H1 (cell line): ENCODE measurements around the gene VSIG10L2. TPM values are rescaled to one million over a fixed set of nuclear protein-coding genes. Genes with fewer than 3 reads are reported as not detected.

Source experiments
- CTCF ChIA-PET: fragments of 300-600 bp; sonication (Branson Sonifier 250); formaldehyde crosslinking; loops from one replicate; lab custom pipeline; 2021; ENCODE audit not compliant: partially characterized antibody; lab: Charles Lee
- POLR2A ChIA-PET: fragments of 300-600 bp; sonication (Branson Sonifier 250); formaldehyde crosslinking; loops from one replicate; lab custom pipeline; 2021; ENCODE audit warnings: inconsistent platforms; ENCODE audit not compliant: partially characterized antibody; lab: Charles Lee
- DNase-seq, 2 experiments: peaks; one replicate each; pipeline versions ENCODE4 v3.0.0 to v3.0.0-alpha.2; 2010 to 2022; ENCODE audit warnings: low spot score in 2 of 2, low read depth in 1 of 2, mixed read lengths in 1 of 2
- FAIRE-seq: peaks from 2 replicates; lab custom pipeline; 2011; peaks lifted over from hg19 to GRCh38; lab: Jason Lieb, UNC
- H2AFZ ChIP-seq: 2 replicates; pipeline ENCODE4 v1.8.1; 2012; ENCODE audit warnings: low read length, inconsistent platforms
- H2AK5ac ChIP-seq: 2 replicates; pipeline ENCODE4 v1.6.1; 2013; ENCODE audit warnings: low read depth, low read length
- H2BK120ac ChIP-seq: replicated peaks from 2 replicates; pipeline ENCODE3; 2013; ENCODE audit warnings: low read depth, low read length, inconsistent platforms
- H2BK12ac ChIP-seq: 2 replicates; pipeline ENCODE4 v1.6.1; 2013; ENCODE audit warnings: low read depth, low read length
- H2BK15ac ChIP-seq: 2 replicates; pipeline ENCODE4 v1.6.1; 2013; ENCODE audit warnings: low read length
- H2BK20ac ChIP-seq: 2 replicates; pipeline ENCODE4 v1.6.1; 2013; ENCODE audit warnings: low read length
- H2BK5ac ChIP-seq: 2 replicates; pipeline ENCODE4 v1.6.1; 2013; ENCODE audit warnings: low read depth, low read length
- H3K14ac ChIP-seq: 2 replicates; pipeline ENCODE4 v1.6.1; 2013; ENCODE audit warnings: inconsistent platforms; ENCODE audit not compliant: insufficient read length
- H3K18ac ChIP-seq: 2 replicates; pipeline ENCODE4 v1.6.1; 2013; ENCODE audit warnings: low read length; ENCODE audit errors: extremely low read depth
- H3K23ac ChIP-seq: 2 replicates; pipeline ENCODE4 v1.6.1; 2013; ENCODE audit warnings: inconsistent platforms; ENCODE audit not compliant: insufficient read length
- H3K23me2 ChIP-seq: 2 replicates; pipeline ENCODE4 v1.6.1; 2013; ENCODE audit warnings: low read depth, low read length
- H3K27ac ChIP-seq: 2 replicates; pipeline ENCODE4 v1.6.1; 2011; ENCODE audit warnings: low read depth, low read length, inconsistent platforms
- H3K27me3 ChIP-seq, 4 experiments: replicated peaks in 1 of 4; 1 replicate in 1 of 4; 2 replicates in 3 of 4; pipeline versions ENCODE4 v1.6.1 to v1.8.1; 2011 to 2013; ENCODE audit warnings: low read length in 3 of 4, mild to moderate bottlenecking in 3 of 4, inconsistent platforms in 2 of 4, mixed read lengths in 2 of 4, moderate library complexity in 1 of 4; ENCODE audit not compliant: control insufficient read depth in 3 of 4, insufficient read depth in 3 of 4; ENCODE audit errors: extremely low read depth in 1 of 4
- H3K36me3 ChIP-seq, 4 experiments: 2 replicates each; pipeline versions ENCODE4 v1.6.1 to v1.8.1; 2011 to 2013; ENCODE audit warnings: mild to moderate bottlenecking in 4 of 4, low read length in 3 of 4, moderate library complexity in 2 of 4, control low read depth in 1 of 4, inconsistent platforms in 1 of 4; ENCODE audit not compliant: insufficient read depth in 4 of 4, control insufficient read depth in 2 of 4
- H3K4ac ChIP-seq: replicated peaks from 2 replicates; pipeline ENCODE3; 2013; ENCODE audit warnings: low read length, low read depth, mixed read lengths, inconsistent platforms; ENCODE audit not compliant: insufficient read length
- H3K4me1 ChIP-seq, 4 experiments: replicated peaks in 1 of 4; 1 replicate in 1 of 4; 2 replicates in 3 of 4; pipeline versions ENCODE4 v1.6.1 to v1.8.1; 2011 to 2013; ENCODE audit warnings: low read length in 3 of 4, inconsistent platforms in 2 of 4, mixed read lengths in 1 of 4; ENCODE audit not compliant: insufficient read depth in 4 of 4, control insufficient read depth in 3 of 4
- H3K4me2 ChIP-seq, 2 experiments: 2 replicates each; pipeline versions ENCODE4 v1.6.1 to v1.8.1; 2011 to 2013; ENCODE audit warnings: low read depth in 2 of 2, low read length in 2 of 2, control low read depth in 1 of 2, inconsistent platforms in 1 of 2, mild to moderate bottlenecking in 1 of 2; ENCODE audit not compliant: insufficient read depth in 1 of 2
- H3K4me3 ChIP-seq, 4 experiments: fragments of 200-600, 300-600 bp in 1 of 4; sonication (generic), shearing (Covaris generic), sonication (Bioruptor Twin) in 1 of 4; 2 replicates each; pipeline versions ENCODE4 v1.5.1 to v1.8.1; 2011 to 2016; ENCODE audit warnings: low read length in 4 of 4, low read depth in 3 of 4, control low read depth in 2 of 4, inconsistent platforms in 2 of 4, mild to moderate bottlenecking in 2 of 4, mixed read lengths in 1 of 4, moderate library complexity in 1 of 4; ENCODE audit not compliant: insufficient read depth in 2 of 4; ENCODE audit errors: extremely low read depth in 1 of 4
- H3K56ac ChIP-seq: replicated peaks from 2 replicates; pipeline ENCODE3; 2013; ENCODE audit warnings: low read depth, mild to moderate bottlenecking, mixed read lengths, low read length, inconsistent platforms; ENCODE audit not compliant: insufficient read length
- H3K79me1 ChIP-seq: 2 replicates; pipeline ENCODE4 v1.6.1; 2013; ENCODE audit warnings: low read depth, low read length, control low read depth
- H3K79me2 ChIP-seq, 2 experiments: 2 replicates each; pipeline versions ENCODE4 v1.6.1 to v1.8.1; 2012 to 2013; ENCODE audit warnings: low read length in 2 of 2, mild to moderate bottlenecking in 2 of 2, inconsistent platforms in 1 of 2; ENCODE audit not compliant: insufficient read depth in 2 of 2, control insufficient read depth in 1 of 2
- H3K9ac ChIP-seq, 4 experiments: replicated peaks in 1 of 4; 1 replicate in 1 of 4; 2 replicates in 3 of 4; pipeline versions ENCODE4 v1.6.1 to v1.8.1; 2011 to 2013; ENCODE audit warnings: low read depth in 3 of 4, low read length in 3 of 4, control low read depth in 2 of 4, mild to moderate bottlenecking in 2 of 4, moderate library complexity in 2 of 4, inconsistent platforms in 1 of 4; ENCODE audit errors: extremely low read depth in 1 of 4
- H3K9me3 ChIP-seq, 2 experiments: 2 replicates each; pipeline versions ENCODE4 v1.6.1 to v1.8.1; 2012 to 2013; ENCODE audit warnings: mild to moderate bottlenecking in 2 of 2, moderate library complexity in 2 of 2, control low read depth in 1 of 2, inconsistent platforms in 1 of 2, low read depth in 1 of 2, low read length in 1 of 2, mixed read lengths in 1 of 2; ENCODE audit not compliant: insufficient read depth in 2 of 2
- H4K20me1 ChIP-seq, 2 experiments: replicated peaks in 1 of 2; 2 replicates each; pipeline versions ENCODE3 to v1.8.1; 2011 to 2013; ENCODE audit warnings: inconsistent platforms in 2 of 2, low read length in 2 of 2, mild to moderate bottlenecking in 1 of 2; ENCODE audit not compliant: insufficient read depth in 2 of 2, control insufficient read depth in 1 of 2
- H4K5ac ChIP-seq: 2 replicates; pipeline ENCODE4 v1.6.1; 2013; ENCODE audit warnings: low read length, low read depth, mixed read lengths, inconsistent platforms; ENCODE audit not compliant: insufficient read length
- H4K8ac ChIP-seq: 2 replicates; pipeline ENCODE4 v1.8.0; 2013; ENCODE audit warnings: mild to moderate bottlenecking, moderate library complexity, low read length, inconsistent platforms; ENCODE audit not compliant: insufficient read depth; ENCODE audit errors: extremely low read depth
- H4K91ac ChIP-seq: replicated peaks from 2 replicates; pipeline ENCODE3; 2013; ENCODE audit warnings: low read length, mixed read lengths, inconsistent platforms; ENCODE audit not compliant: insufficient read length
- KDM4A ChIP-seq: IDR thresholded peaks from one replicate; pipeline ENCODE4 v1.7.1; 2012; ENCODE audit warnings: low read depth, mild to moderate bottlenecking, moderate library complexity, low read length, inconsistent platforms; ENCODE audit not compliant: severe bottlenecking
- WGBS, 2 experiments: shearing (Covaris generic) in 1 of 2; methylation state at CpG; one replicate each; pipeline versions ENCODE4 v1.1.6 to v1.1.7; 2013 to 2015; ENCODE audit warnings: low lambda C conversion rate in 2 of 2, mixed read lengths in 2 of 2, inconsistent platforms in 1 of 2, low coverage in 1 of 2, missing lambda C conversion rate in 1 of 2; ENCODE audit not compliant: insufficient replicate concordance in 2 of 2, insufficient coverage in 1 of 2, insufficient read length in 1 of 2; ENCODE audit errors: extremely low coverage in 1 of 2, missing lambda C conversion rate in 1 of 2; 5-methylcytosine and 5-hydroxymethylcytosine counted together
- polyA plus RNA-seq, 7 experiments: library from polyadenylated mRNA; depleted of rRNA in 3 of 7; stranded (reverse) in 5 of 7; unstranded in 2 of 7; fragments of >200 nt in 5 of 7; fragments of 200-250 nt in 2 of 7; gene quantifications; 1 replicate in 5 of 7; 2 replicates in 1 of 7; 4 replicates in 1 of 7; pipeline versions ENCODE4 v1.2.1 to v1.2.3, GENCODE V29; 2011 to 2013; ENCODE audit warnings: missing spikeins in 2 of 7, mixed read lengths in 2 of 7
- total RNA-seq: library from RNA; stranded (reverse); fragmentation: NEBNext Ultra II Directional; extraction: Animal tissue kit (Norgen Biotek cat#: 25700); gene quantifications from 2 replicates; pipeline ENCODE4 v1.2.1, GENCODE V29; 2021

The VSIG10L2 gene
- total and polyA plus RNA-seq, 2 of the 8 experiments (the other 6 are each of a cell fraction or from before 2014, with no cell fraction given) = not detected

GRCh38 chr11:125946712-125947418 is 1.0 kb downstream of the VSIG10L2 start:
- Histone ChIP-seq H3K27ac (no peak overlapping the region), H3K18ac (no peak overlapping the region), H4K5ac (no peak overlapping the region), H2BK120ac (no peak overlapping the region), H2AFZ (no peak overlapping the region), H2BK20ac (no peak overlapping the region), H3K56ac (no peak overlapping the region), H3K23me2 (no peaks in the 10 kb centered on the region), H2BK12ac (no peak overlapping the region), H3K9me3 (no peaks in the 10 kb centered on the region), H3K14ac (no peak overlapping the region), H3K4me2 (no peak overlapping the region), H3K36me3 (no peaks in the 10 kb centered on the region), H3K23ac (no peak overlapping the region), H4K91ac (no peak overlapping the region), H3K27me3 (no peaks in the 10 kb centered on the region), H4K8ac (no peak overlapping the region), H3K9ac (no peak overlapping the region), H3K4ac (peak overlapping the region; percentile 7), H2BK15ac (no peak overlapping the region), H3K79me2 (no peaks in the 10 kb centered on the region), H3K4me1 (peaks cover 0 to 4% (median under 1%) of the 10 kb centered on the region in 4 experiments; a peak in 6 of 7 replicates), H3K4me3 (no peak overlapping the region), H4K20me1 (no peaks in the 10 kb centered on the region), H3K79me1 (no peaks in the 10 kb centered on the region), H2AK5ac (no peak overlapping the region), H2BK5ac (no peak overlapping the region)
- POLR2A ChIA-PET = no interaction called here
- no peak for DNase-seq
- CTCF ChIA-PET = interaction anchor here (5.6 to 6.9 kb wide), 2 partner anchors 13 to 114 kb away, joined by 32 to 65 read pairs; partner anchors contain the start of gene CDON
- 96% methylated on average over 14 of the region's 14 CpGs; no CpG with 5 or more reads in 1 of the 2 experiments for WGBS, 2 experiments
- no peak for FAIRE-seq
- TF ChIP-seq KDM4A = no peak
